GM12873 (cell line): ENCODE data around the gene ITGA5.

Source experiments
- TF ChIP-seq, protein P1 (sequence below): IDR thresholded peaks from 2 replicates; pipeline ENCODE4 v1.5.1; 2012; ENCODE audit warnings: low read depth, mild to moderate bottlenecking, moderate library complexity, low read length, control low read depth; ENCODE audit not compliant: insufficient read depth; ENCODE audit errors: missing control alignments

ITGA5 gene

DNA sequence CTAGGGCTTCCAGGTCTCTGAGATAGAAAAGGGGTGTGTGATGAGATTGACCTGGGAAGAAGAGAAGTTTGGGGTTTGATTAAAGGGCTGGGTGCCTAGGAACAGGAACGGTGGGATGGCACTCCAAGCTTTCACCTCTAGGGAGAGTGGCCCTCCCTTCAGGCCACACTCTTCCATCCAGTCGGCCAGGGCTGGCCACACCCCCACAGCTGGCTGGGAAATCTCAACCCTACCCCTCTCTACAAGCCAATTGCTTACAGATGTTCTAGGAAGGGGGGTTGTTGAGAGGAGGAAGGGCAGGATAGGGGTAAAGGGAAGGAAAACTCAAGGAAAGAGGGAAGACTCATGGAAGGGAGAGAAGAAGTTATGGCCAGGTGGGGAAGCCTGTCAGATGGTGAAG lies 6.6 kb upstream of the ITGA5 start:
- TF ChIP-seq, protein P1, sequence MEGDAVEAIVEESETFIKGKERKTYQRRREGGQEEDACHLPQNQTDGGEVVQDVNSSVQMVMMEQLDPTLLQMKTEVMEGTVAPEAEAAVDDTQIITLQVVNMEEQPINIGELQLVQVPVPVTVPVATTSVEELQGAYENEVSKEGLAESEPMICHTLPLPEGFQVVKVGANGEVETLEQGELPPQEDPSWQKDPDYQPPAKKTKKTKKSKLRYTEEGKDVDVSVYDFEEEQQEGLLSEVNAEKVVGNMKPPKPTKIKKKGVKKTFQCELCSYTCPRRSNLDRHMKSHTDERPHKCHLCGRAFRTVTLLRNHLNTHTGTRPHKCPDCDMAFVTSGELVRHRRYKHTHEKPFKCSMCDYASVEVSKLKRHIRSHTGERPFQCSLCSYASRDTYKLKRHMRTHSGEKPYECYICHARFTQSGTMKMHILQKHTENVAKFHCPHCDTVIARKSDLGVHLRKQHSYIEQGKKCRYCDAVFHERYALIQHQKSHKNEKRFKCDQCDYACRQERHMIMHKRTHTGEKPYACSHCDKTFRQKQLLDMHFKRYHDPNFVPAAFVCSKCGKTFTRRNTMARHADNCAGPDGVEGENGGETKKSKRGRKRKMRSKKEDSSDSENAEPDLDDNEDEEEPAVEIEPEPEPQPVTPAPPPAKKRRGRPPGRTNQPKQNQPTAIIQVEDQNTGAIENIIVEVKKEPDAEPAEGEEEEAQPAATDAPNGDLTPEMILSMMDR: no peak

- TF ChIP-seq, protein P1: no peak
Measured at GRCh38 chr12:54424224-54424623, 5.2 kb upstream of the ITGA5 start.

- TF ChIP-seq, protein P1: no peak
Measured at GRCh38 chr12:54423816-54424150, 4.7 kb upstream of the ITGA5 start.

GRCh38 chr12:54421879-54422250 lies 2.8 kb upstream of the ITGA5 start:
- TF ChIP-seq, protein P1: no peak

DNA sequence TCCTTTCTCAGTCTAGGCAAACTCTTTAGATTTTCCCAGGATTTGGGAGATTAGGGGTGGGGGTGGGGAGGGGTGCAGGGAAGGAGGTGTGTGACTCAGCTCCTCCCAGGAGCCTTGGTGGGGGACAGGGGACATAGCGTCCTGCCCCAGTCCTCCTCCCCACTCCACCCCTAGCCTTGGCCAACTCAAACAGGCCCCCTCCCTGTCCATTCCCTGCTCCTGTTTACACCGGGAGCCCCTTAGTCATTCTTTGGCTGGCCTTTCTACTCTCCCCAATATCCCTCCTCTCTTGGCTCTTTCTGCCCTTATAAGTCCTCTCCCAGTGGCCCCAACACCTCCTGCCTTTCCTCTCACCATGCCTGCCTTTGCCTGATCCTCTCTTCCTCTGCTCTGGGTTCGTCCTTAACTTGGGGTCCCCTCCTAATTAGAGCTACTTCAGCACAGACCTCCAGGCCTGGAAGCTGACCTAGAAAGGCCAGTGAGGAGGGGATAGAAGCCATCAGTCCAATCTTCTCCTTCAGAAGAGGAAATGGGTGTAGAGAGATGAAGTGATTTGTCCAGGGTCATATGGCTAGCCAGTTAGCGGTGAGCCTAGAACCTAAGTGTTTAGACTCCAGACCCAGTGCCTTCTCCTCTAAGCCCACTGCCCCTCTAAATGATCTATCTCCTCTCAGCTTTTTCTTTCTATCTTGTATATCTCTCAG lies 2.3 kb upstream of the ITGA5 start:
- TF ChIP-seq, protein P1: no peak

GRCh38 chr12:54420766-54421144 lies 1.7 kb upstream of the ITGA5 start:
- TF ChIP-seq, protein P1: no peak

DNA sequence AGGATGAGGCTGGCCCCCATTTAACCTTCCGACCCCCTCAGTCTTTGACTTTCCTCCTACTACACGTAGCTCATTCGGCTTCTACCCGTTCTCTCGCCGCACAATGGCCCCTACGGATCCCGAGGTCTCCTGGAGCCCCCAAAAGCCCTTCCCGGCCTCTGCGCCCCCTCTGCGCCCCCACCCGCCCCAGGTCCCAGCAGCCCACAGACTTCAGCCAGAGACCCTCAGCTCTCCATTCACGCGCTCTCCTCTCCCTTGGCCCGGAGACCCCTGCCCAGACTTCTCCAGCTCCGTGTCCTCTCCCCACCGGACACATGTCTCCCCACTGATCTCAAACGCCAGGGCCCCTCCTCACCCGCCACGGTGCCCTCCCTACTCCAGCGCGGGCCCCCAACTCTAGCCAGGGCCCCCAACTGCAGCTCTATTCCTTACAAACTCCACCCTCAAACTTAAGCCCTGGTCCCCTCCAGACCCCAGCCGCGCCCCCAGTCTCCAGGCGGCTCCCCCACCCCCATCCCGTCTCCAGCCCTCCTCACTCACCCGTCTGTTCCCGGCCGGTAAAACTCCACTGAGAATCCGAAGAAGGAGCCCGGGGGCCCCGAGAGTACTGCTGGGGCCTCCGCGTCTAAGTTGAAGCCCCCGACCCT lies 502 bp downstream of the ITGA5 start:
- TF ChIP-seq, protein P1: no peak
